D341Med (cell line): ENCODE results near the gene FLNA.
"Not testable (repeated sequence)": the region's sequence is repeated elsewhere in the genome, so short reads cannot be mapped to it uniquely, and the experiment has no call there.

ENCODE experiments used
- DNase-seq: peaks from one replicate; pipeline ENCODE4 v3.0.0; 2012; ENCODE audit warnings: low spot score

FLNA gene

GRCh38 chrX:154304846-154305245, 69.6 kb downstream of the FLNA start:
- no peak for DNase-seq

GRCh38 chrX:154303476-154303875, 71.0 kb downstream of the FLNA start:
- DNase-seq = no peak

GRCh38 chrX:154302998-154303397, 71.4 kb downstream of the FLNA start:
- not testable (repeated sequence) for DNase-seq

GRCh38 chrX:154300816-154301215, 73.6 kb downstream of the FLNA start:
- no peak for DNase-seq
